Body of pancreas (tissue), 4 donors: ENCODE measurements around the gene DZIP1L. TPM values are rescaled to one million over a fixed set of nuclear protein-coding genes. Genes with fewer than 3 reads are reported as not detected.

Experiments used
- ATAC-seq: fragments of 150-250 bp; one replicate; pipeline ENCODE4 v1.9.1; 2016
- DNase-seq, 4 donors: peaks; one replicate each; pipeline ENCODE4 v3.0.0-alpha.2; 2019
- H3K27ac ChIP-seq, 4 donors: fragments of 200-600 bp; sonication (generic); 1 replicate in 3 of 4; 2 replicates in 1 of 4; pipeline versions ENCODE4 v1.5.1 to v1.6.1; 2016 to 2019; ENCODE audit warnings: mild to moderate bottlenecking in 1 of 4, mixed read lengths in 1 of 4, moderate library complexity in 1 of 4
- H3K27me3 ChIP-seq, 2 donors: fragments of 200-600 bp; sonication (generic); one replicate each; pipeline ENCODE4 v1.6.0; 2016; ENCODE audit warnings: mild to moderate bottlenecking in 1 of 2
- H3K36me3 ChIP-seq, 2 donors: fragments of 200-600 bp; sonication (generic); replicated peaks in 1 of 2; 2 replicates each; pipeline ENCODE4 v1.5.1; 2016; ENCODE audit warnings: low read depth in 2 of 2; ENCODE audit not compliant: insufficient read depth in 1 of 2
- H3K4me1 ChIP-seq: fragments of 200-600 bp; sonication (generic); one replicate; pipeline ENCODE4 v1.6.0; 2016
- H3K4me3 ChIP-seq, 2 donors: fragments of 200-600 bp; sonication (generic); 1 replicate in 1 of 2; 2 replicates in 1 of 2; pipeline ENCODE4 v1.5.1; 2016 to 2019
- H3K9me3 ChIP-seq, 3 donors: fragments of 200-600 bp; sonication (generic); 1 replicate in 2 of 3; 2 replicates in 1 of 3; pipeline ENCODE4 v1.5.1; 2016
- POLR2A ChIP-seq, 3 donors: fragments of 450-650 bp; IDR thresholded peaks; one replicate each; pipeline ENCODE4 v1.6.1; 2016; ENCODE audit warnings: antibody characterized with exemption in 3 of 3, mild to moderate bottlenecking in 2 of 3
- WGBS, 2 donors: methylation state at CpG; one replicate each; pipeline ENCODE4 v1.1.5; 2017; 5-methylcytosine and 5-hydroxymethylcytosine counted together
- intact Hi-C: fragments of 100-400 bp; cut with DNase I; formaldehyde crosslinking; loops from one replicate; pipeline ENCODE4 v1.15.1; 2023
- total RNA-seq, 2 donors: library from RNA; depleted of rRNA; stranded (reverse); fragments of >200 nt; gene quantifications; one replicate each; pipeline ENCODE4 v1.1.0, GENCODE V29; 2016
- TF ChIP-seq, protein P1 (sequence below), 7 experiments: fragments of 450-650 bp in 4 of 7; fragments of 200-600 bp in 3 of 7; sonication (generic) in 3 of 7; IDR thresholded peaks; one replicate each; pipeline ENCODE4 v1.5.1; 2016 to 2019; ENCODE audit warnings: antibody characterized with exemption in 7 of 7

DZIP1L gene
- total RNA-seq, 2 donors from 2014 or later: 33.7 to 70.2 TPM

DNA sequence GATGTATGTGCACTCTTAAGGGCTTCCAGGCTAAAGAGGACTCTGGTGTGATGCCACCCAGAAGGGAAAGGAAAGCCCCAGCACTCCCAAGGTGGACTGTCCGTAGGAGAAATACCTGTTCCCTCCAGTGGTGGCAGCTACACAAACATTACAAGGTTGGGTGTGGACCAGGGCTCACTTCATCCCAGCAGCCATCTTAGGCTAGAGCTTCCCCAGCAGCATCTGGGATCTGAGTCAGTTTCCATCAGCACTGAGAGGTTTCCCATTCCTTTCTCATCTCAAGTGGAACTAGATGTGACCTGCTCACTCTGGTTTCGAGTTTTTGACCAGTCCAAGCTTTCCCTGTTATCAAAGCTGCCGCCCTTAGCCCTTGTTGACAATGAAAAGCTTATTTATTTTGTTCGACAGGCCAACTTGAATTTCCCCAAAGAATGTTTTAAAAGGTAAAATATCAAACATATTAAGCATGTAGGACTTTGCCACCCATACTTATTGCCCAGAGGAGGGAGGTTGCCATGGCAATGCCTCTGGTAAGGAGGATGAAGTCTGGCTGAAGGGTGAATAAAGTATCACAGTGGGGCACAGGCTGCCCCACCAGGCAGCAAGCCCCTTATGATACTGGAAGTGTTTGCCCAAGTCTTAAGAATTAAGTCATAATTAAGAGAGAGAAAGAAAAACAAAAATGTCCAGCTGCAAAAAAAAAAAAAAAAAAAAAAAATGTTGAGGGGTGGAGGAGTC, 76.5 kb downstream of the DZIP1L start:
- WGBS, 2 donors: 71 to 72% methylated on average over 4 of the region's 4 CpGs
- TF ChIP-seq, protein P1, sequence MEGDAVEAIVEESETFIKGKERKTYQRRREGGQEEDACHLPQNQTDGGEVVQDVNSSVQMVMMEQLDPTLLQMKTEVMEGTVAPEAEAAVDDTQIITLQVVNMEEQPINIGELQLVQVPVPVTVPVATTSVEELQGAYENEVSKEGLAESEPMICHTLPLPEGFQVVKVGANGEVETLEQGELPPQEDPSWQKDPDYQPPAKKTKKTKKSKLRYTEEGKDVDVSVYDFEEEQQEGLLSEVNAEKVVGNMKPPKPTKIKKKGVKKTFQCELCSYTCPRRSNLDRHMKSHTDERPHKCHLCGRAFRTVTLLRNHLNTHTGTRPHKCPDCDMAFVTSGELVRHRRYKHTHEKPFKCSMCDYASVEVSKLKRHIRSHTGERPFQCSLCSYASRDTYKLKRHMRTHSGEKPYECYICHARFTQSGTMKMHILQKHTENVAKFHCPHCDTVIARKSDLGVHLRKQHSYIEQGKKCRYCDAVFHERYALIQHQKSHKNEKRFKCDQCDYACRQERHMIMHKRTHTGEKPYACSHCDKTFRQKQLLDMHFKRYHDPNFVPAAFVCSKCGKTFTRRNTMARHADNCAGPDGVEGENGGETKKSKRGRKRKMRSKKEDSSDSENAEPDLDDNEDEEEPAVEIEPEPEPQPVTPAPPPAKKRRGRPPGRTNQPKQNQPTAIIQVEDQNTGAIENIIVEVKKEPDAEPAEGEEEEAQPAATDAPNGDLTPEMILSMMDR (IDR thresholded peaks at IDR 0.05): no peak
- no peak for TF ChIP-seq POLR2A (IDR thresholded peaks at IDR 0.05)
- Histone ChIP-seq H3K9me3 (no peaks in the 10 kb centered on the region), H3K27me3 (no peaks in the 10 kb centered on the region), H3K36me3 (no peaks in the 10 kb centered on the region), H3K27ac (no peak overlapping the region), H3K4me3 (no peak overlapping the region), H3K4me1 (no peaks in the 10 kb centered on the region)
- intact Hi-C loops: no loop called here
- no peak for ATAC-seq
- DNase-seq: no peak

DNA sequence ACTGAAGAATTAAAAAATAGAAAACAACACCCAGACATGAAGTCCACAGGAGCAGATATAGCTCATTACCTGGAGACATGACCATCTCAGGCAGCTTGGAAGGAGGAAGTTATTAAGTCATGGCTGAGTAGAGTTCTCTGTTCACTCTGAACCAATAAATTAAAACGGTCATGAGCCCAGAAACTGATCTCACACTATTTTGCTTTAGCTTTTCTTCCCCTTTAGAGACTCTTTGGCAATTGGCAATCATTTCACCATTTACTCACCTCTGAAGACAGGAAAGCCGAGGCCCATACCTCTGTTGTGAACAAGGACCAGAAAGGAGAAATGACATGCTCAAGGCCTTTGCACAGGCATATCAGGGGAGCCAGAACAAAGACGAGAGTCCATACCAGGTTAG, 78.8 kb downstream of the DZIP1L start:
- H3K27me3 ChIP-seq: no peaks in the 10 kb centered on the region
- no peak for DNase-seq
- intact Hi-C loops: no loop called here
- ATAC-seq: no peak
- 45 to 53% methylated on average over 3 of the region's 3 CpGs for WGBS, 2 donors
- H3K27ac ChIP-seq: no peak overlapping the region
- no peak overlapping the region for H3K4me3 ChIP-seq
- H3K9me3 ChIP-seq: no peaks in the 10 kb centered on the region
- H3K4me1 ChIP-seq: no peaks in the 10 kb centered on the region
- H3K36me3 ChIP-seq: no peaks in the 10 kb centered on the region
- TF ChIP-seq POLR2A (IDR thresholded peaks at IDR 0.05): no peak
- TF ChIP-seq, protein P1 (IDR thresholded peaks at IDR 0.05): no peak

DNA sequence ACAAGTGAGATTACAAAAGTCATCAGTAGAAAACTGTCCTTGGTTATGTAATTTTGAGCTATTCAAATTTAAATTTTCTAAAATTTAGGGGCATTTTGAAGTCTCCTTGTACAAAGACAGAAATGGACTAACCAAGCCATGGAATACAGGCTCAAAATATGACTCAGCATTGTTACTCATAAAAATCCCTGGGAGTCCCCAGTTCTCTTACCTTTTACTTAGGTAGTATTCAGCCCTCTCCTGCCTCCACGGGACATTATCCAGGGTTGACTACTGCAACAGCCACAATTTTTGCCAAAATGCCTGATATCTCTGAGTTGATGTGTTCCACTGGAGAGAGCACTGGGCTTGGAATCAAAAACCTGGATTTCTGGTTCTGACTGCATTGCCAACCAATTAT, 80.5 kb downstream of the DZIP1L start:
- DNase-seq: no peak
- no peaks in the 10 kb centered on the region for H3K9me3 ChIP-seq
- H3K36me3 ChIP-seq: no peaks in the 10 kb centered on the region
- intact Hi-C loops: no loop called here
- H3K4me1 ChIP-seq: no peaks in the 10 kb centered on the region
- no peak overlapping the region for H3K27ac ChIP-seq
- H3K4me3 ChIP-seq: no peak overlapping the region
- TF ChIP-seq, protein P1 (IDR thresholded peaks at IDR 0.05): no peak
- TF ChIP-seq POLR2A (IDR thresholded peaks at IDR 0.05): no peak
- H3K27me3 ChIP-seq: no peaks in the 10 kb centered on the region
- 59 to 72% methylated on average over 1 of the region's 1 CpG for WGBS, 2 donors
- no peak for ATAC-seq

DNA sequence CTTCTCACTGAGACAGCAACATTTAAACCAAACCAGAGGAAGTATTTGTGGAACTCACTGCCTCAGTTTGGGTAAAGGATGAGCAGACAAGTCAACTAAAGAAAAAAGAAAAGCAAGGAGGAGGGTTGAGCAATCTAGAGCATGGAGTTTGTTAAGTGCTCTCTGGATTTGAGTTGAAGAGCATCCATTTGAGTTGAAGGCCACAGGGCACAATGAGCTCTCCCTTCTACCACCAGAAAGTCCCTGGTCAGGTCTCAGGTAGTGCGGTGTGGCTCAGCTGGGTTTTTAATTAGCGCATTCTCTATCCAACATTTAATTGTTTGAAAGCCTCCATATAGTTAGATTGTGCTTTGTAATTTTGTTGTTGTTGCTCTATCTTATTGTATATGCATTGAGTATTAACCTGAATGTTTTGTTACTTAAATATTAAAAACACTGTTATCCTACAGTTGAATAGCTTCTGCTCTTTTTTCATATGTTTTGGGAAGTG, 82.2 kb downstream of the DZIP1L start:
- H3K36me3 ChIP-seq: no peaks in the 10 kb centered on the region
- no peak overlapping the region for H3K27ac ChIP-seq
- no peaks in the 10 kb centered on the region for H3K4me1 ChIP-seq
- TF ChIP-seq, protein P1 (IDR thresholded peaks at IDR 0.05): no peak
- no peak for TF ChIP-seq POLR2A (IDR thresholded peaks at IDR 0.05)
- H3K27me3 ChIP-seq: no peaks in the 10 kb centered on the region
- intact Hi-C loops: no loop called here
- WGBS, 2 donors: 92 to 97% methylated on average over 2 of the region's 2 CpGs
- DNase-seq: no peak
- no peak for ATAC-seq
- no peak overlapping the region for H3K4me3 ChIP-seq
- no peaks in the 10 kb centered on the region for H3K9me3 ChIP-seq

DNA sequence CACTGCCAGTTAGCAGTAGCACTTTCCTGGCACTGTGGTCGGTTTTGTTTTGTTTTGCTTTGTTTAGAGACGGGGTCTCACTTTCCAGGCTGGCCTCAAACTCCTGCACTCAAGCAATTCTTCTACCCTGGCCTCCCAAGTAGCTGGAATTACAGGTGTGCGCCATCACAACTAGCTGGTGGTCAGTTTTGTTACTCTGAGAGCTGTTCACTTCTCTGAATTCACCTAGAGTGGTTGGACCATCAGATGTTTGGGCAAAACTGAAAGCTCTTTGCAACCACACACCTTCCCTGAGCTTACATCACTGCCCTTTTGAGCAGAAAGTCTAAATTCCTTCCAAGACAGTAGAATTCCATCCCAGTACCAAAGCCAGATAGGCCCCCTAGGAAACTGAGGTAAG, 82.8 kb downstream of the DZIP1L start:
- intact Hi-C loops: no loop called here
- Histone ChIP-seq H3K36me3 (no peaks in the 10 kb centered on the region), H3K27ac (no peak overlapping the region), H3K4me1 (no peaks in the 10 kb centered on the region), H3K27me3 (no peaks in the 10 kb centered on the region), H3K9me3 (no peaks in the 10 kb centered on the region), H3K4me3 (no peak overlapping the region)
- ATAC-seq (no peak), DNase-seq (no peak)
- 82 to 87% methylated on average over 3 of the region's 3 CpGs for WGBS, 2 donors
- TF ChIP-seq, protein P1 (IDR thresholded peaks at IDR 0.05): no peak
- TF ChIP-seq POLR2A (IDR thresholded peaks at IDR 0.05): no peak
